ENCODE data around the gene OPTN.

DNA sequence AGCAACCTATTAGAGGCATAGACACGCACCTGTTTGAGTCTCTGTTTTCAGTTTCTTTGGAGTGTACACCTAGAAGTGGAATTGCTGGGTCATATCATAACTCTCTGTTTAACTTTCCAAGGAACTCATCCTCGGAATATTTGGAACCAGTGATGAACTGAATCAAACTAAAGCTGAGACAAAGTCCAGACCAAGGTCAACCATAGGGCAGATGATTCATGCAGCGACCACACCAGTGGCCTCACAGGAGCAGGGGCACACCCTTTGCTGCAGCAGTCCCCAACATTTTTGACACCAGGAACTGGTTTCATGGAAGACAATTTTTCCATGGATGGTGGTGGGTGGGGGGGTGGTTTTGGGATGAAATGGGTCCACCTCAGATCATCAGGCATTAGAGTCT lies 4.9 kb upstream of the OPTN start:
- TF ChIP-seq FOXP2 (optimal IDR thresholded peaks at IDR 0.05; ENCODE audit: control extremely low read depth, extremely low read length, insufficient read depth) = no peak
- TF ChIP-seq POLR2AphosphoS5 (IDR thresholded peaks at IDR 0.05; ENCODE audit: borderline replicate concordance, low read depth, low read length) = no peak
- no peak for TF ChIP-seq EZH2 (IDR thresholded peaks at IDR 0.05)
